Mononuclear cell (primary cell): ENCODE results near the gene FRAS1. TPM values are rescaled to one million over a fixed set of nuclear protein-coding genes. Genes with fewer than 3 reads are reported as not detected.
"Not testable (repeated sequence)": the region's sequence is repeated elsewhere in the genome, so short reads cannot be mapped to it uniquely, and the experiment has no call there.

ENCODE experiments used
- H3K27me3 ChIP-seq: 2 replicates; pipeline ENCODE4 v1.6.0; 2011; ENCODE audit warnings: low read length, control low read depth; ENCODE audit not compliant: insufficient read depth
- H3K4me1 ChIP-seq: 2 replicates; pipeline ENCODE4 v1.5.1; 2011; ENCODE audit warnings: mild to moderate bottlenecking, low read length, control low read depth; ENCODE audit not compliant: insufficient read depth
- H3K4me3 ChIP-seq: 2 replicates; pipeline ENCODE4 v1.5.1; 2011; ENCODE audit warnings: mild to moderate bottlenecking, low read length, moderate library complexity
- H3K9me3 ChIP-seq: 2 replicates; pipeline ENCODE4 v1.5.1; 2011; ENCODE audit warnings: low read depth, mild to moderate bottlenecking, control low read depth, low read length
- total RNA-seq: library from RNA; depleted of rRNA; stranded (reverse); fragments of >200 nt; gene quantifications from one replicate; pipeline ENCODE4 v1.2.3, GENCODE V29; 2012

The FRAS1 gene
- total RNA-seq, 1 donor, result under 0.01 TPM

- H3K4me1 ChIP-seq, result no peaks in the 10 kb centered on the region
- H3K4me3 ChIP-seq, result no peak overlapping the region
- no peaks in the 10 kb centered on the region for H3K27me3 ChIP-seq
- H3K9me3 ChIP-seq, result no peaks in the 10 kb centered on the region
Measured at GRCh38 chr4:78222575-78223186, 165.6 kb downstream of the FRAS1 start.

GRCh38 chr4:78225236-78225635 lies 168.1 kb downstream of the FRAS1 start:
- Histone ChIP-seq H3K4me3 (no peak overlapping the region), H3K27me3 (no peaks in the 10 kb centered on the region), H3K9me3 (no peaks in the 10 kb centered on the region), H3K4me1 (no peaks in the 10 kb centered on the region)

GRCh38 chr4:78226279-78226678 lies 169.2 kb downstream of the FRAS1 start:
- H3K4me1 ChIP-seq, result no peaks in the 10 kb centered on the region
- no peaks in the 10 kb centered on the region for H3K27me3 ChIP-seq
- no peaks in the 10 kb centered on the region for H3K9me3 ChIP-seq
- no peak overlapping the region for H3K4me3 ChIP-seq

- Histone ChIP-seq H3K4me1 (no peaks in the 10 kb centered on the region), H3K9me3 (no peaks in the 10 kb centered on the region), H3K4me3 (no peak overlapping the region), H3K27me3 (no peaks in the 10 kb centered on the region)
Measured at GRCh38 chr4:78227411-78228057, 170.4 kb downstream of the FRAS1 start.

- Histone ChIP-seq H3K27me3 (peaks cover 4% of the 10 kb centered on the region), H3K4me1 (no peaks in the 10 kb centered on the region), H3K4me3 (no peak overlapping the region), H3K9me3 (no peaks in the 10 kb centered on the region)
Measured at GRCh38 chr4:78235800-78236199, 178.7 kb downstream of the FRAS1 start.

- Histone ChIP-seq H3K4me3 (no peak overlapping the region), H3K4me1 (no peaks in the 10 kb centered on the region), H3K27me3 (peaks cover 4% of the 10 kb centered on the region), H3K9me3 (no peaks in the 10 kb centered on the region)
Measured at GRCh38 chr4:78237360-78237759, 180.2 kb downstream of the FRAS1 start.

GRCh38 chr4:78242071-78242470 lies 184.9 kb downstream of the FRAS1 start:
- Histone ChIP-seq H3K27me3 (peaks cover 4% of the 10 kb centered on the region), H3K4me3 (no peak overlapping the region), H3K9me3 (no peaks in the 10 kb centered on the region), H3K4me1 (no peaks in the 10 kb centered on the region)

- no peaks in the 10 kb centered on the region for H3K4me1 ChIP-seq
- H3K4me3 ChIP-seq, result no peak overlapping the region
- H3K9me3 ChIP-seq, result no peaks in the 10 kb centered on the region
- peaks cover 4% of the 10 kb centered on the region for H3K27me3 ChIP-seq
Measured at GRCh38 chr4:78244705-78245485, 187.8 kb downstream of the FRAS1 start.

GRCh38 chr4:78247536-78248285 lies 190.6 kb downstream of the FRAS1 start:
- H3K4me1 ChIP-seq, result no peaks in the 10 kb centered on the region
- H3K4me3 ChIP-seq, result no peak overlapping the region
- H3K27me3 ChIP-seq, result no peaks in the 10 kb centered on the region
- H3K9me3 ChIP-seq, result no peaks in the 10 kb centered on the region

- no peak overlapping the region for H3K4me3 ChIP-seq
- H3K27me3 ChIP-seq, result no peaks in the 10 kb centered on the region
- H3K9me3 ChIP-seq, result no peaks in the 10 kb centered on the region
- no peaks in the 10 kb centered on the region for H3K4me1 ChIP-seq
Measured at GRCh38 chr4:78250500-78250899, 193.4 kb downstream of the FRAS1 start.

- H3K4me1 ChIP-seq, H3K9me3 ChIP-seq, H3K4me3 ChIP-seq, H3K27me3 ChIP-seq: not testable (repeated sequence)
Measured at GRCh38 chr4:78252773-78253172, 195.7 kb downstream of the FRAS1 start.

GRCh38 chr4:78254893-78255292 lies 197.8 kb downstream of the FRAS1 start:
- H3K9me3 ChIP-seq, result no peaks in the 10 kb centered on the region
- no peaks in the 10 kb centered on the region for H3K4me1 ChIP-seq
- no peaks in the 10 kb centered on the region for H3K27me3 ChIP-seq
- no peak overlapping the region for H3K4me3 ChIP-seq

GRCh38 chr4:78265006-78265405 lies 207.9 kb downstream of the FRAS1 start:
- no peaks in the 10 kb centered on the region for H3K9me3 ChIP-seq
- no peak overlapping the region for H3K4me3 ChIP-seq
- H3K4me1 ChIP-seq, result no peaks in the 10 kb centered on the region
- no peaks in the 10 kb centered on the region for H3K27me3 ChIP-seq

GRCh38 chr4:78267790-78268189 lies 210.7 kb downstream of the FRAS1 start:
- no peaks in the 10 kb centered on the region for H3K9me3 ChIP-seq
- no peaks in the 10 kb centered on the region for H3K4me1 ChIP-seq
- H3K4me3 ChIP-seq, result no peak overlapping the region
- H3K27me3 ChIP-seq, result no peaks in the 10 kb centered on the region

GRCh38 chr4:78268597-78268996 lies 211.5 kb downstream of the FRAS1 start:
- Histone ChIP-seq H3K4me1 (no peaks in the 10 kb centered on the region), H3K9me3 (no peaks in the 10 kb centered on the region), H3K27me3 (no peaks in the 10 kb centered on the region), H3K4me3 (no peak overlapping the region)
